HG03064 (cell line): ENCODE data around the gene PADI1.

Source experiments
- ATAC-seq: cut with Tn5 transposase; IDR thresholded peaks from one replicate; pipeline ENCODE4 v1.9.1; 2021; ENCODE audit warnings: low read depth; ENCODE audit not compliant: unreplicated experiment

PADI1 gene

GRCh38 chr1:17263936-17264335, 59.0 kb downstream of the PADI1 start:
- no peak for ATAC-seq

- ATAC-seq, result no peak
Measured at GRCh38 chr1:17264470-17264869, 59.5 kb downstream of the PADI1 start.

- no peak for ATAC-seq
Measured at GRCh38 chr1:17265162-17265561, 60.2 kb downstream of the PADI1 start.

GRCh38 chr1:17265950-17266349, 61.0 kb downstream of the PADI1 start:
- no peak for ATAC-seq

- no peak for ATAC-seq
Measured at GRCh38 chr1:17270891-17271765, 66.2 kb downstream of the PADI1 start.

GRCh38 chr1:17272066-17272465, 67.1 kb downstream of the PADI1 start:
- ATAC-seq, result no peak

- no peak for ATAC-seq
Measured at GRCh38 chr1:17272646-17273045, 67.7 kb downstream of the PADI1 start.

- no peak for ATAC-seq
Measured at GRCh38 chr1:17273096-17273495, 68.2 kb downstream of the PADI1 start.

GRCh38 chr1:17274186-17275170, 69.5 kb downstream of the PADI1 start:
- ATAC-seq, result no peak

- ATAC-seq, result no peak
Measured at GRCh38 chr1:17276568-17276967, 71.6 kb downstream of the PADI1 start.

GRCh38 chr1:17277511-17278159, 72.7 kb downstream of the PADI1 start:
- ATAC-seq, result no peak

- no peak for ATAC-seq
Measured at GRCh38 chr1:17278996-17279830, 74.3 kb downstream of the PADI1 start.

- ATAC-seq, result no peak
Measured at GRCh38 chr1:17280436-17280835, 75.5 kb downstream of the PADI1 start.

GRCh38 chr1:17280894-17281293, 76.0 kb downstream of the PADI1 start:
- ATAC-seq, result no peak

GRCh38 chr1:17281775-17282181, 76.8 kb downstream of the PADI1 start:
- ATAC-seq, result no peak

- ATAC-seq, result no peak
Measured at GRCh38 chr1:17282836-17283235, 77.9 kb downstream of the PADI1 start.

- no peak for ATAC-seq
Measured at GRCh38 chr1:17286646-17287045, 81.7 kb downstream of the PADI1 start.

GRCh38 chr1:17287130-17287776, 82.3 kb downstream of the PADI1 start:
- ATAC-seq, result no peak

- ATAC-seq, result no peak
Measured at GRCh38 chr1:17289721-17290120, 84.8 kb downstream of the PADI1 start.
